Activated CD4-positive, alpha-beta T cell treated with anti-CD3 and anti-CD28 coated beads, Interleukin-10, Interleukin-2, amounts not matched to agents 100 ng/mL and 50 ng/mL, durations not matched to agents 16 hours and 8 hours (primary cell): Measurements from ENCODE around the gene ADGRD1.
"Not testable (repeated sequence)": the region's sequence is repeated elsewhere in the genome, so short reads cannot be mapped to it uniquely, and the experiment has no call there.

Source experiments
- DNase-seq: peaks from one replicate; pipeline ENCODE4 v3.0.0-alpha.2; 2020

Gene ADGRD1

GRCh38 chr12:131060011-131060703, 106.5 kb downstream of the ADGRD1 start:
- no peak for DNase-seq

- DNase-seq, result no peak
These were observed 107.5 kb downstream of the ADGRD1 start for GRCh38 chr12:131061041-131061806.

- DNase-seq, result no peak
These were observed 109.7 kb downstream of the ADGRD1 start for GRCh38 chr12:131063413-131063812.

DNA sequence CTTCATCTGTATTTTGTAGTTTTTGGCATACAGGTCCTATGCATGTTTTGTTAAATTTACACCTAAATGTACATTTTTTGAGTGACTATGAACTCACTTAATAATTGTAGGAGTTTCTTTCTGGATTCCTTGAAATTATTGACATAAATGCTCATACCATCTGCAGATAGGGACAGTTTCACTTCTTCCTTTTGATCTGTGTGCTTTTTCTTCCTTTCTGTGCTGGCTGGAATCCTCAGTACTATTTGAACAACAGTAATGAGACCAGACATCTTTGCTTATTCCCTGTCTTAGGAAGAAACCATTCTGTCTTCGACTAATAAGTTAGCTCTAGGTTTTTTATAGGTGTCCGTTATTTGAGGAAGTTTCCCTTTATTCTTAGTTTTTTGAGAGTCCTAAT, 110.3 kb downstream of the ADGRD1 start:
- DNase-seq, result no peak

GRCh38 chr12:131065279-131065678, 111.6 kb downstream of the ADGRD1 start:
- DNase-seq, result no peak

DNA sequence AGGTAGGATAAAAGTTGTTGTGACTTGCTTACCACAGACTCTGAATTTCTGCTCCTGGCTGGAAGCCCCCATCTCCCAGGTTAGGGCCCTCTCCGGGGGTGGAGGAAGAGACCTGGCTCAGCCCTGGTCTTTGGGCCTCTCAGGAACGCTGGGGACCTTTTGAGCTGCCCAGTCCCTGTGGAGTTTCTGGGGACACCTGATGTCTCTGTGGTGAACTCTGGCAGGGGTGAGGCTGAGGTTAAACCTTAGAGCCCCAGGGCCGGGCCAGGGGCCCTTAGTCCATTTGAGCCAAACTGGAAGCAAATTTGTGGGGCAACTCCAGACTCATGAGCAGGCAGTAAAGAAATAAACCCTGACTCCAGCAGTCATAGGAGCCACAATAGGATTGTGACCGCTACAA, 112.1 kb downstream of the ADGRD1 start:
- DNase-seq, result no peak

- DNase-seq, result no peak
These were observed 112.6 kb downstream of the ADGRD1 start for GRCh38 chr12:131066207-131066885.

- no peak for DNase-seq
These were observed 113.3 kb downstream of the ADGRD1 start for GRCh38 chr12:131066886-131067490.

DNA sequence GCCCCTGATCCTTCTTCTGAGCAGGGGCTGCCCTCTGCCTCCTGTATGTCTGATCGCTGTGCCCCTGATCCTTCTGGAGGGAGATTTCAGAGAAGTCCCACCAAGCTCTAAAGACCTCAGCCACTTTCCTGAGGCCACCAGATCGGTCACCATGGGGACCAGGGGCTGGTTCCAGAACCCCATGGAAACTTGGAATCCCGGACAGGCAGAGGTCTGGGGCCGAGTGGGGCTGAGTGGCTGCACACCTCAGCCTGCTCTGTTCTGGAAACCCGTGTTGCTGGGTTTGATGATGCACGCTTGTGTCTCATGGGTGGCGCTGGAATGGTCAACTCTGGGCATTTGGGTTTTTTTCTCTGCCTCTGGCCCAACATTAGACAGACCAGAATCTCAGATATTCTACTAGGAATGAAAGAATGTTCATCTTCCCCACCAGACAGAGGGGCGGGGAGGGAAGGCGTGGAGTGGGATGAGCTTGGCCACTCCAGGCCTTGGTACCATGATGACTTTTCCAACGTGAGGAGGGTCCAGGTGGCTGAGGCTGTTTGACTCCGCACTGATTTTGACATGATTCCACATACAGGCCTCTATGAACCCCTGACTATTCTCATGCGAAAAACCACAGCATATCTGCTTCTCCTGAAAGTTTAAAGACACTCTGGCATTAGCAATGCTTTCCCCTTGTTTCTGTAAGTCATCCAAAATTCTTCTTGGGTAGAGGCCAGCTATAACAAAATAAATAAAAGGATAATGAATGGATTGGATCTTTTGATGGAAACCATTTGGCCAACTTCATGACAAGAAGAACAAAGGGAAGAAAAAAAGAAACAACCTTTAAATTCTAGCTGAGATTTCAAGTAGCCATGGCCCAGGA, 114.5 kb downstream of the ADGRD1 start:
- DNase-seq, result no peak

DNA sequence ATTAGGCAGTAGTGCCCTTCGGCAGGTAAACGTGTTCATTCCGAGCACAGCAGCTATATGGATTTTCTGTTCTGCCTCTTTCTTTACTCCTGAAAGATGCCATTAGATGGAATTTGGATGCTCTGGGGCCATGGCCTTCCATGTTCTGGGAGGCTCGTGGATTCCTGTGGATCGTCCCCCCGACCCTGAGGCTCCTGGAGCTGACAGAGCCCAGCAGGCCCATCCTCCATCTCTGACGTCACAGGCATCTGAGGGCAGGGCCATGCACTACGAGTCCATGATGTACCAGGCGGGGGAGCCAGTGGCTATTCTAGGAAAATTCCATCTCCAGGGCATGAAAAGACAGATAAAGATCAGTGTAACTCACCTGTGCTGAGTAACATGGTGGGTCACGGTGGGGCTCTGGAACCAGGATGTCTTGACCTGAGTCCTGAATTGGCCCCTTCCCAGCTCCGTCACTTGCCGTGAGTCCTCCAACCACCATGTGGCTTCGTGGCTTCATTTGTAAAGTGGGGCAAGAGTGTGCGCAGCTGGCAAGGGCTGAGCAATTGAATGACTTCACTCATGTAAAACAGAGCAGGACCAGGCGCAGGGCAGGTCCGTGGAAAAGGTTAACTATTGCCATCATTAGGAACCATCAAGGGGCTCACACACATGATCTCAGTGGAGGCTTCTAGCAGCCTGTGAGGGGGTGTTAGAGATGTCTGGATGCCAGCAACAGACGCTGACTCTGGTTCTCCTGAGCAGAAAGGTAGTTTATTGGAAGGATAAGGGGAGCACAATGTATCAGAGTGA, 115.4 kb downstream of the ADGRD1 start:
- DNase-seq, result not testable (repeated sequence)

DNA sequence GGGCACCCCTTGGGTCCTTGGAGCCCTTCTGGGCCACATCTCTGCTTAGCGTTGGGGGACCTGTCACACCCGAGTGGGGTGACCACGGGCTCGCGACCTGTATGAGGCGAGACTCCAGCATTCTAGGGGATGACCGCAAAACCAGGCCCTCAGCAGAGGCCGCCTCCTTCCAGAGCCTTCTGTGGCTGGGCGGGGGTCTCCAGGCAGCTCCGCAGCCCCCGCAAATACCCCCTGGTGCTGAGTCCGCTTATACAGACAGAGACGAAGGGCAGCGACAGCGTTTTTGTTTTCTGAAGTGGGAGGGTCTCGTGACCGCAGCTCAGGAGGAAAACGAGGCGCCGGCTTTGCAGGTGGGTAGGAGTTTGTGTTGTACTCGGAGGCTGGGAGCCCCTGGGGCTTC, 116.4 kb downstream of the ADGRD1 start:
- not testable (repeated sequence) for DNase-seq

DNA sequence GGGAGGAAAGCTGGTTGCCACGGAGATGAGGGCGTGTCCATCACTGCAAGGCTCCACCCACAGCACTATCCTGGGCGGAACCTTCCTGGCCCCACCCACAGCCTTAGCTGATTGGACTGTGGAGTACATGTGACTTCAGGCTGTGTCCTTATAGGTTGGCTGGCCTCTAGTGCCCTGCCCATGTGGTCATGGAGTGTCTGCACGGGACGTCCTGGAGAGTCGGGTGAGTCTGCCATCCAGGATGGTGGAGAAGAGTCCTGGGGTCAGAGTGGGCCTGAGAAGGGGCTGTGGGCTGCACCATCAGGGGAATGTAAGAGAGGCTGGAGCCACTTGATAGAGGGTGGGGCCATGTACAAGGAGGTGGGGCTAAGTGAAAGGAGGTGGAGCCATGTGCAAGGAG, 117.0 kb downstream of the ADGRD1 start:
- not testable (repeated sequence) for DNase-seq

- not testable (repeated sequence) for DNase-seq
These were observed 117.6 kb downstream of the ADGRD1 start for GRCh38 chr12:131071234-131071820.

DNA sequence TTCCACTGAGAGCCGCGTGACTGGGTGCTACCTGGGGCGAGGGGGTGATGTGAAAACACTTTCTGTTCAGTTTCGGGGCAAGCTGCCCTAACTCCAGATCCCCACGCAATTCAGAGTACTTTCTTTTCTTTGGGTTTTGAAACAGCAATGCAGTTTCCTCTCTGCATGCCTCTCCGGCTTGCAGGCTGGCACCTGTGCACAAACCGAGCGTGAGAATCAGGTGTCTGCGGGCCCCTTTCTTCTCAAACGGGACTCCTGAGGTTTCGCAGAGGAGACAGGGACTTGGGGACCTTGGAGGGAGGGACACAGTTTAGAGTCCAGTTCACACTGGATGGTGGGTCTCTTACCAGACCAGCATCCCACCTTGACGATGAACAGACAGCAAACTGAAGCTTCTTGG, 118.2 kb downstream of the ADGRD1 start:
- DNase-seq, result not testable (repeated sequence)

DNA sequence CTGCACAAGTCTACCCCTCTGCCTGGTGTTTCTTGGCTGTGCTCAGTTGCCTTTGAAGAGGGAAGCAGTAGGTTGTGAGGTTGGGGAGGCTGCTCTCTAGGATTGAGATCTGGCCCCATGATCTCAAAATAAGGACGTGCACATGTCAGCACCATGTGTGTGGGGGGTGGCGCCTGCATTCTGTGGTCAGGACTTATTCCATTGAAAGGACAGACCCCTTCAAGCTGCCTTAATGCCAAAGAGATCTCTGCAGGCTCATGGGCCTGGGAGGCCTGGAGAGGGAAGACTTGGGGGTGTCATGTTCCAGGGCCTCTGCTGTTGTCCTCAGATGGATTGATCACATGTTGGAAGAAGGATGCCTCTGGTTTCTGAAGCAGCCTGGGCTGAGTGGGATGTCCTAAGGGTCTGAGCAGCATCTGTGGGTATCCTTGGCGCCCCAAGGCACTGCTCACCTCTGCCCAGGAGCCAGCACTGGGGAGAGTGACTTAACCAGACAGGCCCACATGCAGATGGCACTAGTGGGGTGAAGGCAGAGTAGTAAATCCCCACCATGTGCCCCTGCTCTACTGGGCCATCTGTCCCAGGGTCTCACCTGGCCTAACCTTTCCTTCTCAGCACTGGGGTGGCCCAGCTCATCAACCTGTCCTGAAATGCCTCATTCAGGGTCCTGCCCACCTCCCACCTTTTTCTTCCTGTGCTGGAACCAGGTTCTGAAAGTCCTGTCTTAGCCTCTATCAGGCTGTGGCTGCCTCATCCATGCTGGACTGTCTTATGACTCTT, 118.9 kb downstream of the ADGRD1 start:
- DNase-seq, result no peak

- DNase-seq, result no peak
These were observed 120.7 kb downstream of the ADGRD1 start for GRCh38 chr12:131074221-131075083.

- DNase-seq, result no peak
These were observed 121.5 kb downstream of the ADGRD1 start for GRCh38 chr12:131075194-131075593.

GRCh38 chr12:131075611-131076010, 121.9 kb downstream of the ADGRD1 start:
- no peak for DNase-seq

GRCh38 chr12:131076296-131076695, 122.6 kb downstream of the ADGRD1 start:
- no peak for DNase-seq
